Left cardiac atrium (tissue), 4 donors: Measurements from ENCODE around the gene ADIPOR1. TPM values are rescaled to one million over a fixed set of nuclear protein-coding genes. Genes with fewer than 3 reads are reported as not detected.
"Not testable (repeated sequence)": the region's sequence is repeated elsewhere in the genome, so short reads cannot be mapped to it uniquely, and the experiment has no call there.

Experiments used
- ATAC-seq, 2 donors: fragments of 200-7000 bp; cut with Tn5 transposase; one replicate each; pipeline ENCODE4 v1.9.1; 2020; ENCODE audit warnings: mild to moderate bottlenecking in 2 of 2, moderate library complexity in 2 of 2
- DNase-seq: peaks from one replicate; pipeline ENCODE4 v3.0.0-alpha.2; 2020
- intact Hi-C, 2 donors: fragments of 100-400 bp; cut with DNase I; formaldehyde crosslinking; loops; one replicate each; pipeline versions ENCODE4 v1.14.1 to v1.15.1; 2022 to 2023
- long read RNA-seq: library from polyadenylated mRNA; unstranded; transcript quantifications from one replicate; pipeline ENCODE4 v2.0.0, GENCODE V29; 2021
- total RNA-seq, 2 donors: library from RNA; stranded (reverse); fragmentation: NEBNext Ultra II Directional; extraction: Animal tissue kit (Norgen Biotek cat#: 25700); gene quantifications; one replicate each; pipeline ENCODE4 v1.2.1, GENCODE V29; 2021
- donor health status: DM: no; HTN: yes; CAD: no.
- donor health status: DM: no; HTN: yes; CAD: no; lungs with severe emphysema.
- donor health status: DM: yes; HTN: yes; CAD: no.
- donor health status: Dilated cardiomyopathy.

The ADIPOR1 gene
- total RNA-seq, result 10 to 100 TPM; 82.3 to 98.4 TPM
- long read RNA-seq, transcript ADIPOR1-201 (8 exons, 2,177 nt), result major isoform, 441 of 533 reads
- long read RNA-seq, partial matches to known transcripts, result 17 of 533 reads
- long read RNA-seq, other reads (novel, unspliced or antisense), result 71 of 533 reads

- peak; percentile 99 to 100 for ATAC-seq
- intact Hi-C loops, result no loop called here
These were observed at the start of gene ADIPOR1 for GRCh38 chr1:202957733-202958543. ADIPOR1 (minus strand) TSS chr1:202958312; CDS start chr1:202951070, 7,242 bp downstream.

GRCh38 chr1:203006948-203007871, 49.1 kb upstream of the ADIPOR1 start, which contains the start of gene TMEM183A:
TMEM183A (plus strand) TSS chr1:203007374; CDS start chr1:203007466, 92 bp downstream.
- DNase-seq, result peak; percentile 97
- ATAC-seq, result peak; percentile 98 to 99
- intact Hi-C loops, result loop anchor here in 1 of 2 donors (10.0 kb wide), 1 partner anchor 82 kb away; the partner anchor contains the start of gene KLHL12

More at GRCh38 chr1:202957733-202958543, at the start of gene ADIPOR1:
- peak; percentile 91 for DNase-seq

GRCh38 chr1:203005395-203006142, 47.5 kb upstream of the ADIPOR1 start:
- not testable (repeated sequence) for ATAC-seq, DNase-seq
- intact Hi-C loops, result loop anchor here in 1 of 2 donors (10.0 kb wide), 1 partner anchor 81 kb away; the partner anchor contains the start of gene KLHL12

GRCh38 chr1:203002951-203003350, 44.8 kb upstream of the ADIPOR1 start:
- no peak for DNase-seq
- intact Hi-C loops, result loop anchor here in 1 of 2 donors (10.0 kb wide), 1 partner anchor 78 kb away; the partner anchor contains the start of gene KLHL12
- no peak for ATAC-seq

- intact Hi-C loops, result loop anchor here in 1 of 2 donors (10.0 kb wide), 1 partner anchor 77 kb away; the partner anchor contains the start of gene KLHL12
- DNase-seq, result no peak
- no peak for ATAC-seq
These were observed 43.9 kb upstream of the ADIPOR1 start for GRCh38 chr1:203001986-203002385.

GRCh38 chr1:203000217-203000944, 42.3 kb upstream of the ADIPOR1 start:
- intact Hi-C loops, result loop anchor here in 1 of 2 donors (10.0 kb wide), 1 partner anchor 76 kb away; the partner anchor contains the start of gene KLHL12
- DNase-seq (no peak), ATAC-seq (no peak)

- ATAC-seq (peak in 1 of 2 donors; percentile 30), DNase-seq (peak; percentile 47)
- intact Hi-C loops, result loop anchor here in 1 of 2 donors (5.0 to 10.0 kb wide), 2 partner anchors 72 to 254 kb away; partner anchors contain the start of gene KLHL12
These were observed 41.0 kb upstream of the ADIPOR1 start for GRCh38 chr1:202998836-202999750.

- intact Hi-C loops, result loop anchor here in 1 of 2 donors (5.0 to 10.0 kb wide), 2 partner anchors 67 to 250 kb away; partner anchors contain the start of gene KLHL12
- no peak for DNase-seq
- ATAC-seq, result no peak
These were observed 36.6 kb upstream of the ADIPOR1 start for GRCh38 chr1:202994756-202995155.

GRCh38 chr1:202991112-202991511, 33.0 kb upstream of the ADIPOR1 start:
- ATAC-seq (no peak), DNase-seq (no peak)
- intact Hi-C loops, result loop anchor here in 1 of 2 donors (10.0 kb wide), 1 partner anchor 246 kb away; no protein-coding TSS in a partner anchor

- DNase-seq (no peak), ATAC-seq (no peak)
- intact Hi-C loops, result loop anchor here in 1 of 2 donors (10.0 kb wide), 1 partner anchor 245 kb away; no protein-coding TSS in a partner anchor
These were observed 31.8 kb upstream of the ADIPOR1 start for GRCh38 chr1:202989879-202990278.

GRCh38 chr1:202987922-202988583, 29.9 kb upstream of the ADIPOR1 start:
- ATAC-seq, result no peak
- intact Hi-C loops, result no loop called here

GRCh38 chr1:202987255-202987654, 29.1 kb upstream of the ADIPOR1 start:
- DNase-seq, result no peak
- intact Hi-C loops, result no loop called here
- ATAC-seq, result no peak

More at GRCh38 chr1:202987922-202988583, 29.9 kb upstream of the ADIPOR1 start:
- DNase-seq, result no peak

- intact Hi-C loops, ATAC-seq: not testable (repeated sequence)
These were observed 28.0 kb upstream of the ADIPOR1 start for GRCh38 chr1:202986120-202986519.

GRCh38 chr1:202982715-202983430, 24.8 kb upstream of the ADIPOR1 start:
- ATAC-seq, result no peak
- no peak for DNase-seq
- intact Hi-C loops, result no loop called here

More at GRCh38 chr1:202986120-202986519, 28.0 kb upstream of the ADIPOR1 start:
- not testable (repeated sequence) for DNase-seq

GRCh38 chr1:202981939-202982338, 23.8 kb upstream of the ADIPOR1 start:
- ATAC-seq, result no peak
- DNase-seq, result no peak
- intact Hi-C loops, result no loop called here
